HEK293T (cell line): Measurements from ENCODE around the gene SPNS2.
A peak's percentile ranks its signal among the peaks of the same experiment; 100 is the strongest.

ENCODE experiments used
- CTCF ChIA-PET: fragments of 350-600 bp; formaldehyde crosslinking; extraction: SDS; loops from one replicate; lab custom pipeline; 2021; ENCODE audit warnings: antibody characterized with exemption, inconsistent platforms; lab: Yijun Ruan, JAX
- POLR2A ChIA-PET: fragments of 350-600 bp; formaldehyde crosslinking; extraction: SDS; loops from one replicate; lab custom pipeline; 2020; ENCODE audit warnings: antibody characterized with exemption, inconsistent platforms; lab: Yijun Ruan, JAX
- DNase-seq: peaks from one replicate; pipeline ENCODE4 v3.0.0; 2012; ENCODE audit warnings: mixed read lengths; ENCODE audit errors: extremely low spot score
- ARNT ChIP-seq: fragments of 450-650 bp; IDR thresholded peaks from 2 replicates; pipeline ENCODE4 v1.6.1; 2017; ENCODE audit warnings: mild to moderate bottlenecking
- BHLHE40 ChIP-seq: fragments of 450-650 bp; IDR thresholded peaks from 2 replicates; pipeline ENCODE4 v1.6.1; 2016; ENCODE audit warnings: mild to moderate bottlenecking, moderate library complexity, borderline replicate concordance
- CTBP1 ChIP-seq: fragments of 450-650 bp; IDR thresholded peaks from 2 replicates; pipeline ENCODE4 v1.6.1; 2016; ENCODE audit warnings: borderline replicate concordance
- ELF4 ChIP-seq: fragments of 450-650 bp; IDR thresholded peaks from 2 replicates; pipeline ENCODE4 v1.6.1; 2017; ENCODE audit warnings: antibody characterized with exemption
- FOXA1 ChIP-seq: fragments of 450-650 bp; IDR thresholded peaks from 2 replicates; pipeline ENCODE4 v1.6.1; 2016; ENCODE audit warnings: mild to moderate bottlenecking
- FOXK2 ChIP-seq: fragments of 450-650 bp; IDR thresholded peaks from 2 replicates; pipeline ENCODE4 v1.6.1; 2016; ENCODE audit warnings: mild to moderate bottlenecking
- FOXM1 ChIP-seq: fragments of 450-650 bp; IDR thresholded peaks from 2 replicates; pipeline ENCODE4 v1.6.1; 2017; ENCODE audit warnings: mild to moderate bottlenecking, borderline replicate concordance
- HDGF ChIP-seq: fragments of 450-650 bp; IDR thresholded peaks from 2 replicates; pipeline ENCODE4 v1.6.1; 2017; ENCODE audit warnings: antibody characterized with exemption, borderline replicate concordance
- L3MBTL2 ChIP-seq: fragments of 450-650 bp; conservative IDR thresholded peaks from 2 replicates; pipeline ENCODE4 v1.6.1; 2016; ENCODE audit warnings: mild to moderate bottlenecking
- LEF1 ChIP-seq: fragments of 450-650 bp; IDR thresholded peaks from 2 replicates; pipeline ENCODE4 v1.6.1; 2017; ENCODE audit warnings: mild to moderate bottlenecking, borderline replicate concordance
- NFRKB ChIP-seq: fragments of 450-650 bp; IDR thresholded peaks from 2 replicates; pipeline ENCODE4 v1.6.1; 2016; ENCODE audit warnings: mild to moderate bottlenecking, moderate library complexity
- SP1 ChIP-seq: fragments of 450-650 bp; IDR thresholded peaks from 2 replicates; pipeline ENCODE4 v1.6.1; 2017
- SUZ12 ChIP-seq: fragments of 450-650 bp; IDR thresholded peaks from 2 replicates; pipeline ENCODE4 v1.6.1; 2016; ENCODE audit warnings: mild to moderate bottlenecking
- TARDBP ChIP-seq: fragments of 450-650 bp; IDR thresholded peaks from 2 replicates; pipeline ENCODE4 v1.6.1; 2016
- ZNF384 ChIP-seq: fragments of 450-650 bp; IDR thresholded peaks from 2 replicates; pipeline ENCODE4 v1.6.1; 2016
- TF ChIP-seq, protein P1 (sequence below): fragments of 450-650 bp; IDR thresholded peaks from 2 replicates; pipeline ENCODE4 v1.6.1; 2016

SPNS2 gene

DNA sequence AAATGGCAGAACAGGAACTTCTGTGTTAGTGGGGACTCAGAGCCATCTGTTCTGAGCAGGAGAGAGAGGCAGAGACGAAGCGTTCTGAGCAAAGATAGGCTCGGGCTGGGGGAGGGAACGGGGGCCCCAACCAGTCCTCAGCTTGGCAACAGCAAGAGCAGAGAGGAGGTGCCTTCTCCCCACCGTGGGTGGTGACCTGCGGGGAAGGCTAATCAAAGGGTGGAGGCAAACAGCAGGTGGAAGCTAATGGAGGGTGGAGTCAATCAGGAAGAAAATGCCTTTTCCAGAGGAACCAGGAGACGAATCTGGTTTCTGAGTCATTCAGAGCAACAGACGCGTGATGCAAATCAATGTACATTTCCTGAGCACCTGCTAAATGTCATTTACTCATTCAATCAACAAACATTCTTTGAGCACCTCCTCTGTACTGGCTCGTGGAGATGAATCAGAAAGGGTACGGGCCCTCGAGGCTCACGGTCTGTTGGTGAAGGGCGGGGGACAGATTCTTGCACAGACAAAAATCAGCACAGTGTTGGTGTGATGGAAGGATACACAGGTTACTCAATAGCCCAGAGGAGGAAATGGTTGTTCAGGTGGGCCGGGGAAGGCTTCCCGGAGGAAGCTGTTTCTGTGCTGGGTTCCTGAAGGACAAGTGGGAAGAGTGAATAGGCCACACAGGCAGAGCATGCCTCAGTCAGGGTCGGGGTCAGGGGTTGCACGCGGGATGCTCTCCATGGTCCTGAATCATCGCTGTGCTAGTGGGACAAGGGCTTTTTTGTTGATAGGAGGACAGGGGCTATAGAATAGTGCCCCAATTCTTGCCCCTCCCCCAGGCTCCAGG, 5.7 kb upstream of the SPNS2 start:
- peak; percentile 61 for DNase-seq
- CTCF ChIA-PET, result no interaction called here
- POLR2A ChIA-PET, result no interaction called here

DNA sequence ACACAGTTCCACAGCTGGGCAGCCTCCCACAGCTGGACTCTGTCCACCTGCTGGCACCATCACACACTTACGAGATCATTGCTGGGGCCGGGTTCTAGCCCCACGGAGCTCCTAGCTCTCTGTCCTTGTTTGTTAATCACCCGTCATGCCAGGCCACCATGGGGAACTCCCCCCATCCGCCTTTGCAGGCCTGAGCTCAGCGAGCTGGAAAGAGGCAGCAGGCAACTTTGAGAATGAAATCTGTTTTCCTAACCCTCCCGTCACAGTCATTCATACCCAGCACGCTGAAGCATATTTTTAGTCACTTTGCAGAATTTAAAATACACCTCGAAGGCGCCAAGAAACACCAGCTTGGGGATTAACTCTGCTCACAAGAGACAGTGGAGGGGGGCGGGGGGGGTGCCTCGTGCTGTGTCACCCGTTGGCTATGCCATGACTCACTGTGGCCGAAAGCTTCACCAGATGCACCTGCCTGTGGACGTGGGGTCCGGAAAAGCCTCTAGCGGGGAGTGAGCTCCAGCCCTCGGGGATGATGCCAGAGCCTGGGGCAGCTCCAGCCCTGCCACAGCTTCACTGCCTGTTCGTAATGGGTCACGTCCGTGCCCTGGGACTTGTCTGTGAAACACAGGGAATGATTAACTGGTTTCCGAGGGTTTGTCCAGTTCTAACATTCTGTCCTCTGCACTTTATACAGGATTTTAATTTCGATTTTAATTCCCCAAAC, 1.4 kb upstream of the SPNS2 start:
- DNase-seq, result no peak
- ChIA-PET POLR2A (no interaction called here), CTCF (interaction anchor here (0.9 kb wide), 1 partner anchor 58 kb away, joined by 3 read pairs; the partner anchor contains the start of gene MYBBP1A)
- TF ChIP-seq FOXK2, result no peak
- no peak for TF ChIP-seq NFRKB
- no peak for TF ChIP-seq LEF1
- TF ChIP-seq CTBP1, result no peak
- TF ChIP-seq SUZ12, result no peak
- no peak for TF ChIP-seq TARDBP
- no peak for TF ChIP-seq HDGF
- TF ChIP-seq FOXA1, result no peak
- TF ChIP-seq, protein P1, sequence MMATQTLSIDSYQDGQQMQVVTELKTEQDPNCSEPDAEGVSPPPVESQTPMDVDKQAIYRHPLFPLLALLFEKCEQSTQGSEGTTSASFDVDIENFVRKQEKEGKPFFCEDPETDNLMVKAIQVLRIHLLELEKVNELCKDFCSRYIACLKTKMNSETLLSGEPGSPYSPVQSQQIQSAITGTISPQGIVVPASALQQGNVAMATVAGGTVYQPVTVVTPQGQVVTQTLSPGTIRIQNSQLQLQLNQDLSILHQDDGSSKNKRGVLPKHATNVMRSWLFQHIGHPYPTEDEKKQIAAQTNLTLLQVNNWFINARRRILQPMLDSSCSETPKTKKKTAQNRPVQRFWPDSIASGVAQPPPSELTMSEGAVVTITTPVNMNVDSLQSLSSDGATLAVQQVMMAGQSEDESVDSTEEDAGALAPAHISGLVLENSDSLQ, result no peak
- no peak for TF ChIP-seq SP1
- no peak for TF ChIP-seq ARNT
- TF ChIP-seq ELF4, result no peak
- TF ChIP-seq L3MBTL2, result no peak
- TF ChIP-seq BHLHE40, result no peak
- TF ChIP-seq FOXM1, result no peak
- no peak for TF ChIP-seq ZNF384

More for the DNA sequence above, 5.7 kb upstream of the SPNS2 start:
- TF ChIP-seq ZNF384, result no peak
- no peak for TF ChIP-seq FOXK2
- TF ChIP-seq TARDBP, result no peak
- TF ChIP-seq, protein P1, result no peak
- no peak for TF ChIP-seq ARNT
- TF ChIP-seq SP1, result no peak
- TF ChIP-seq BHLHE40, result no peak

DNA sequence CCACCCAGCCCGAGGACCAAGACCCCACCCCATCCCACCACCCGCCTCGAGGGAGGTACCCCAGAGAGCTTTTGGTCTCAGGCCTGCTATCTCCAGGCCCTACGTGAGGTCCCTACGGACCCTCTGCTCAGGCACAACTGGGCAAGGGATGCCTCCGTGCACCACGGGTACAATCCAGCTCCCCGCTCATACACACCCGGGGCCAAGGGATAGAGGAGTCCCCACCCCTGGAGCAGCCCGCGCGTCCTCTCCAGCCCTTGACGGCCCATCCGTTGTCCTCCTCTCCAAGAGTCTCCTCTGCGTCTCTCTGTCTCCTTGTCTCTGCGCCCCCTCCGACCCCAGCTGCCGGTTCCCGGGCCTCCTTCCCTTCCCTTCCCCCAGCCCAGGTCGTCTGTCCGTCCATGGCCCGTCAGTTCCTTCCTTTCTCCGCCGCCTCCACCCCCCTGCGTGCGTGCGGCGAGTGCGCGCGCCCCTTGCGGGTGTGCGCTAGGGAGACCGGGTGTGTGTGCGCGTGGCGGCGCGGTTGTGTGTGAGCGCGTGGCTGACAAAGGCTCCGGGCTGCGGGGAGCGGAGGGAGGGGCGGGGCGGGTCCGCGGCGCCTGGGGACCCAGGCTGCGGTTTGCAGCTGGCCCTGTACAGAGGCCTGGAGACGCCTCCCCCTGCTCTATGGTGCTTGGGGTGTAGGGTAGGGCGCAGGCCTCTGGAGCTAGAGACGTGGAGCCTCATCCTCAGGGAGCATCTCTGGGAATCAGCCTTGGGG, 930 bp downstream of the SPNS2 start:
- TF ChIP-seq NFRKB (no peak), HDGF (no peak), ZNF384 (no peak), SUZ12 (no peak), FOXM1 (no peak), SP1 (no peak), ELF4 (no peak), FOXA1 (no peak), FOXK2 (no peak)
- TF ChIP-seq, protein P1, result no peak
- CTCF ChIA-PET, result interaction anchor here (0.6 to 1.0 kb wide), 4 partner anchors 28 to 108 kb away, joined by 3 to 8 read pairs (median 4); no protein-coding TSS in a partner anchor
- DNase-seq, result peak; percentile 17
- POLR2A ChIA-PET, result interaction anchor here (0.7 to 1.5 kb wide), 8 partner anchors 10 to 441 kb away, joined by 3 to 6 read pairs (median 3); partner anchors contain the start of genes CYB5D2, MYBBP1A, RNF167 and SLC25A11

DNA sequence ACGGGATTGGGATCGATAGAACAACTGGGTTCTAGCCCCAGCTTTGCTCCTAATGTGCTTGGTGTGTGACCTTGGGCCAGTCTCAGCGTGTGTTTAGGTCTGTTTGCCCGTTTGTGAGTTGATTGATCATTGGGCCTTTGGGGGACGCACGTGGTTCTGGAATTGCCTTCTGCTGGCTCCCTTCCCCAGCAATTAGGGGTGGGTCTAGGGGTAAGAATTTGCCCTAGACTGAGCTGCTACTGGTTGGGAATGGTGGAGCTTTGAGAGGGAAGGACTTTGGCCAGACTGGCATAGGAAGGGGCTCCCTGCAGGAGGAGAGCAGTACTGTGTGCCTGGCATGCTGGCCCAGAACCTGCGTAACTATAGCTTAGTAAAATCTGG, 1.5 kb downstream of the SPNS2 start:
- TF ChIP-seq BHLHE40, result no peak
- TF ChIP-seq ELF4, result no peak
- no peak for TF ChIP-seq ZNF384
- TF ChIP-seq HDGF, result no peak
- no peak for TF ChIP-seq ARNT
- no peak for TF ChIP-seq FOXK2
- TF ChIP-seq SP1, result no peak
- no peak for TF ChIP-seq FOXA1
- no peak for TF ChIP-seq CTBP1
- CTCF ChIA-PET, result interaction anchor here (0.6 to 1.1 kb wide), 4 partner anchors 27 to 107 kb away, joined by 3 to 8 read pairs (median 3); no protein-coding TSS in a partner anchor
- POLR2A ChIA-PET, result interaction anchor here (0.8 to 1.5 kb wide), 3 partner anchors 10 to 55 kb away, joined by 3 read pairs; partner anchors contain the start of gene MYBBP1A
- DNase-seq, result no peak

DNA sequence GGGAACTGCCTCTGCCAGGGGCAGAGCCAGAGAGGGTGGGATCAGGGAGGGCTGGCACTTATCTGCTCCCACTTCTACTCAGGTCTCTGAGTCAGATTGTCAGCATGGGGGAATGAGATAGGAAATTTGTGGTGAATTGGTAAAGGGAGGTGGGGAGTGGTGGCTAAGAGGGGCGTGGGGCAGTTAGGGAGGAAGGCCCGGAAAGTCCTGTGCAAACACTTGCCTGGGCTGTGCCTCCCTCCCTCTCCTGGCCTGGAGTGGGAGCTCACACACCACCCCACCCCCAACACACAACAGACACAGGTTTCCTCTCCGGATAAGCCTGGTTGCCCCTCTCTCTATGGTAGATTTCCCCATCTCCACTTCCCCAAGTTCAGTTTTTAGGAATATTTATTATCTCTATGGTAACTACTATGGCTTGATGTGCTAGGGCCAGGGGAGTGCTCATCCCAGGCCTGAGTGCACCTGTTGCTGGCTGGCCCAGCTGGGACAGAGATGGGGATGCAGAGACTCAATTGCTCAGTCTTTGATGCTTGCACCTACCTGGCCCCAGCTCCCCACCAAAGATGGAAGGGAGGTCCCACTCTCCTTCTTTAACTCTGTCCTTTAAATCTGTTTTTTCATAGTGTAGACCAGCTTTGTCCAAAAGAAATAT, 2.7 kb downstream of the SPNS2 start:
- no peak for DNase-seq
- TF ChIP-seq CTBP1 (no peak), SP1 (no peak)
- CTCF ChIA-PET, result interaction anchor here (1.1 kb wide), 1 partner anchor 82 kb away, joined by 3 read pairs; no protein-coding TSS in a partner anchor
- POLR2A ChIA-PET, result no interaction called here
